Hypothalamus (tissue), 51 donors: Measurements from ENCODE around the gene ADAM29.
"Not testable (repeated sequence)": the region's sequence is repeated elsewhere in the genome, so short reads cannot be mapped to it uniquely, and the experiment has no call there.

Experiments used
- DNase-seq, 51 donors: peaks; one replicate each; lab custom pipeline; 2025; lab: John Stamatoyannopoulos, UW

ADAM29 gene

GRCh38 chr4:174946246-174946645 lies 28.1 kb downstream of the ADAM29 start:
- DNase-seq = no peak

DNA sequence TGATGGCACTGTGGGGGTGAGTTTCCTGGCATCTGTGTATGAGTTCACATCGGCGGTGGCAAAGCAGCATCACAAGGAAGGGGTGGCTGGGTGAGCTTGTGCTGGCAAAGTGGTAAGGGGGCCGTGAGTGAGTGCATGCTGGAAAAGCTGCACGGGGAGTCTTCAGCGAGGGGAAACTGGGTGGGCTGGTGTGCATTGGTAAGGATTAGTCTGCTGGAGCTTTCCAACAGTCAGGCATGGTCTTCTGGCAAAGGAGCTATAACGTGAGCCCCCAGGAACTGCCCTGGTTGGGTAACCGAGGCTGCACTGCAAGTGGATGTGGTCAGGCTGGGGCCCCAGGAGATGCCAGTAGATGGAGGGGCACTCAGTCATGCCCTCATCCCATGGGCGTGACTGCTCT lies 30.7 kb downstream of the ADAM29 start:
- no peak for DNase-seq

DNA sequence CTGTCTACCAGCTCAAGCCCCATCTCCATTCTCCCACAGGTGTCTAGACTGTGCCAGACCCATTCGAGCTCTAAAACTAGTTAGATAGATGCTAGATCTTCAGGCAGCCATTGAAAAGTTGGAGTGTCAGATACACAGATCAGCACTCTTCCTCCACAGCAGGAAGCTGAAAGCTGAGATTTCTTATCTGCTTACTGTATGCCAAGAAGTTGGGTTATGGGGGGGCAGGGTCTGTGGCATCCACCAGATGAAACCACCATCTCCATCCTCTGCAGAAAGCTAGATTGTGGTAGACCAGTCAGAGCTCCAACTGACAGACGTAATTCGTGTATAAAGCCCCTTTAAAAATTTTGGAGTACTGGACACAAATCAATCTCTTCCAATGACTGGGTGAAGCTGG lies 54.8 kb downstream of the ADAM29 start:
- DNase-seq = no peak

GRCh38 chr4:174973336-174973735 lies 55.2 kb downstream of the ADAM29 start:
- DNase-seq = no peak

GRCh38 chr4:174983128-174983750 lies 65.1 kb downstream of the ADAM29 start:
- no peak for DNase-seq

DNA sequence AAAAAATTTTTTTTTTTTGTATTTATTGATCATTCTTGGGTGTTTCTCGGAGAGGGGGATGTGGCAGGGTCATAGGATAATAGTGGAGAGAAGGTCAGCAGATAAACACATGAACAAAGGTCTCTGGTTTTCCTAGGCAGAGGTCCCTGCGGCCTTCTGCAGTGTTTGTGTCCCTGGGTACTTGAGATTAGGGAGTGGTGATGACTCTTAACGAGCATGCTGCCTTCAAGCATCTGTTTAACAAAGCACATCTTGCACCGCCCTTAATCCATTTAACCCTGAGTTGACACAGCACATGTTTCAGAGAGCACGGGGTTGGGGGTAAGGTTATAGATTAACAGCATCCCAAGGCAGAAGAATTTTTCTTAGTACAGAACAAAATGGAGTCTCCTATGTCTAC lies 65.7 kb downstream of the ADAM29 start:
- not testable (repeated sequence) for DNase-seq

DNA sequence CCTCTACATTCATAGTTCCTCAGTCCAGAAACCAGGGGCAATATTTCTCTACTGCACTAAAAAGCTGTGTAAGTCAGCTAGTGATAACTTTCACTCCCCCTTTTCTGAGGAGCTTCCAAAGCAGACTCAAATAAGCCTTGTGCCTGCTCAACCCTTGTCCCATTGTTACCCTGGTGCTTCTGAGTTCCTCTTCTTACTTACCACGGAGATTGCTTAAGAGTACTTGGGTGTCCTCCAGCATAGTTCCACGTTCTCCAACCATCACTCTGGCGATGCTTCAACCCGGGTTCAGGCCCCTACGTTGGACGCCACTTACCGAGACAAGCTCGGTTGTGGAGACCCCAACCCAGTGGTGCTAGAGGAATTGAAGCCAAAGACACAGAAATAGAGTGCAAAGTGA lies 71.6 kb downstream of the ADAM29 start:
- DNase-seq = no peak

- DNase-seq = no peak
These were observed 75.8 kb downstream of the ADAM29 start for GRCh38 chr4:174993916-174994315.

- DNase-seq = no peak
These were observed 77.9 kb downstream of the ADAM29 start for GRCh38 chr4:174996079-174996478.

DNA sequence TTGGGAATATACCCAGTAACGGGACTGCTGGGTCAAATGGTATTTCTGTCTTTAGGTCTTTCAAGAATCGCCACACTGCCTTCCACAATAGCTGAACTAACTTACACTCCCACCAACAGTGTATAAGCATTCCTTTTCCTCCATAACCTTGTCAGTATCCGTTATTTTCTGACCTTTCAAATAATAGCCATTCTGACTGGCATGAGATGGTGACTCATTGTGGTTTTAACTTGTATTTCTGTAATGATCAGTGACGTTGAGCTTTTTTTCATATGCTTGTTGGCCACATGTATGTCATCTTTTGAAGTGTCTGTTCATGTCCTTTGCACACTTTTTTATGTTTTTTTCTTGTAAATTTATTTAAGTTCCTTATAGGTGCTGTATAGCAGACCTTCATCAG lies 81.2 kb downstream of the ADAM29 start:
- no peak for DNase-seq

GRCh38 chr4:175017751-175018150 lies 99.6 kb downstream of the ADAM29 start:
- no peak for DNase-seq

- DNase-seq = not testable (repeated sequence)
These were observed 101.3 kb downstream of the ADAM29 start for GRCh38 chr4:175019447-175019846.
